Measurements from ENCODE around the gene GIMAP1. TPM values are rescaled to one million over a fixed set of nuclear protein-coding genes. Genes with fewer than 3 reads are reported as not detected.
"Not testable (repeated sequence)": the region's sequence is repeated elsewhere in the genome, so short reads cannot be mapped to it uniquely, and the experiment has no call there.

Gene GIMAP1
- total RNA-seq = 28.2 and 31.1 TPM in 2 replicates

DNA sequence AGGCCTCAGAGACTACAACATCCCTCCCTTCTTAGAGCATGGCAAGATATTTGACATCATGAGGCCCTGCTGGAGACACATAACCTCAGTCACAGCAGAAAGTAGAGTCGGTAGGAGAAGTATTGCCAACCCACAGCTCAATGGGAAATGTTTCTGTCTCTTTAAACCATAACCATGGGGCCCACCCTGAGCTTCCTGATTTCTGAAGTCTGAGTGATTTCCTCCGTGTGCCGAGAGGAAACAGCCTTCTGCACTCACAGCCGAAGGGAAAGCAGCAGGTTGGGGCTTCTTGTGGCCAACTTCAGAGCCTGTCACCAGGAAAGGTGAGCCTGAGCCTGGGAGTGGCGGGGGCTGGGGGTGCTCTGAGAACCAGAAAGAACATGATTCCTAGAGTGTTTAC is at the start of gene GIMAP1:
Gene GIMAP1 (plus strand): TSS at position 246 of the 400 bp plus-strand sequence. CDS start 2,435 bp downstream, outside the sequence.
- peak; percentile 89 for DNase-seq

DNA sequence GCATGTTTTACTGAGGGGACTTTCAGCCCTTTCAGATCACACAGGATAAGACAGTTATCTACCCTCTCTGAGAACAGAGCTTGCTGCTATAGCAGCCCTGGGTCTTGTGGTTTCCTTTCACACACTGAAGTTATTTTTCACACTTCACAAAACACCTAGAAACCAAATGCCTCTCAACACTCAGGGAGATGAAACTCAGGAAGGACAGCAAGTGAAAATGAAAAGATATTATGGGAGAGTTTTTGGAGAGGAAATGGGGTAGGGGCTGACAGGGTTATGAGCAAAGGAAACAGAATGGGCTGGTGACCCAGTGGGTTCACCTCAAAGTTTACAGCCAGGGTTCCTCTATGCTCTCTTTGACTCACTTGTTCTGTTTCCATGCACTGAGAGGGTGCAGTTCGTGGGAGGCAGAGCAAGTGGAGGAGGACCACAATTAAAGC is 47.9 kb upstream of the GIMAP1 start:
- DNase-seq = no peak

- no peak for DNase-seq
Measured at GRCh38 chr7:150668977-150669376, 47.4 kb upstream of the GIMAP1 start.

- not testable (repeated sequence) for DNase-seq
Measured at GRCh38 chr7:150671798-150672585, 44.4 kb upstream of the GIMAP1 start.

DNA sequence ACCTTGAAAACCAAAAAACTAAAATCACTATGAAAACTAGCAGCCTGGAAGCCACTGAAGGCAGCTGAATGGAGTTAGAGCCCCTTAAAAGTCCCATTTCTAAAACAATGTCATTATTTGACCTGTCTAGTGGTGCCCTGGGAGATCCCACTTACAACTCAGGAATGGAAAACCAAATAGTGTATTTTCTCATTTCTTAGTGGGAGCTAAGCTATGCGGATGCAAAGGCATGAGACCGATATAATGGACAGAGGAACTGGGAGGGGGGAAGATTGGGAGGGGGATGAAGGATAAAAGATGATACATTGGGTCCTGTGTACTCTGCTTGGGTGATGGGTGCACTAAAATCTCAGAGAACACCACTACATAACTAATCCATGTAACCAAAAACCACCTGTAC is 40.7 kb upstream of the GIMAP1 start:
- DNase-seq = peak; percentile 33

GRCh38 chr7:150676276-150676675 is 40.1 kb upstream of the GIMAP1 start:
- DNase-seq = peak; percentile 38

GRCh38 chr7:150676854-150677253 is 39.6 kb upstream of the GIMAP1 start:
- DNase-seq = peak; percentile 84

DNA sequence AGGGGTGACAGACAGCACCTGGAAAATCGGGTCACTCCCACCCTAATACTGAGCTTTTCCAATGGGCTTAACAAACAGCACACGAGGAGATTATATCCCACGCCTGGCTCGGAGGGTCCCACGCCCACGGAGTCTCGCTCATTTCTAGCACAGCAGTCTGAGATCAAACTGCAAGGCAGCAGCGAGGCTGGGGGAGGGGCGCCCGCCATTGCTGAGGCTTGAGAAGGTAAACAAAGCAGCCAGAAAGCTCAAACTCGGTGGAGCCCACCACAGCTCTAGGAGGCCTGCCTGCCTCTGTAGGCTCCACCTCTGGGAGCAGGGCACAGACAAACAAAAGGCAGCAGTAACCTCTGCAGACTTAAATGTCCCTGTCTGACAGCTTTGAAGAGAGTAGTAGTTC is 37.8 kb upstream of the GIMAP1 start:
- DNase-seq = not testable (repeated sequence)

GRCh38 chr7:150680364-150680763 is 36.0 kb upstream of the GIMAP1 start:
- not testable (repeated sequence) for DNase-seq

DNA sequence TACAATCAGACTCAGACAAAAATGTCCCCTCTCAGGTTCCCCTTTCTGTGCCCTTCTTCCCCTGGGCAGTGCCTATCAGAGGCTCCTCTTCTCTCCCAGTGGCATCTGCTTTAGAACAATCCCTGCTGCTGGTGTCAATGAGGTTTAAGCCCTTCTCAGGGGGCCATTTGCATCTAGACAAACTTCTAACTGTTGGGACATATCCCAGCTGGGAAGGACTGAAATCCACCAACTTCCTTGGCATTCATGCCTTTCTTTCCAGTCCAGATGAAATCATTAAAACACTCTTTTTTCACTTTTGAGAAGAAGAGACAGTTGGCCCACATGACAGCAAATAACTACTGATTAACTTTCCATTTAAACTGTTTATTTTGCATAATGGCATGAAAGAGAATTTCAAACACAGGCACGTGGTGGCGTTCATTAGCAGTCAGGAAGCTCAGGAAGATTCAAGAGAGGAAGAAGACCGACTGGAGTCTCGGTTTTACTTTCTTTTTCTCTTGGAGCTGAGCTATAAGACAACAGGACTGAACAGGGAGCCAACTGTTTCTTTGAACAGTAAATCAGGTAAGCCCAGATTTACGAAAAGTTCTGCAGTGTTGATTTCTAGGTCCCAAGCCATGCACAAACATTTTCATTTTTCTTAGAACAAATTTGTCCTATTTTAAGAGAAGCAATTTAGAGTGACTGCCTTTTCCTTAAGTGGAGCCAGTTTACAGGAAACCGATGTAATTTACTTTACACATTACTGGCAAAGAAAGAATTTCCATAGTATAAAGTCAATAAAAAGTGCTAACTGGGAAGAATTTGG is 31.0 kb upstream of the GIMAP1 start, which contains the start of gene GIMAP2:
Gene GIMAP2 (plus strand): TSS at position 488 of the 811 bp plus-strand sequence. CDS start 1,354 bp downstream, outside the sequence.
- peak; percentile 76 for DNase-seq

DNA sequence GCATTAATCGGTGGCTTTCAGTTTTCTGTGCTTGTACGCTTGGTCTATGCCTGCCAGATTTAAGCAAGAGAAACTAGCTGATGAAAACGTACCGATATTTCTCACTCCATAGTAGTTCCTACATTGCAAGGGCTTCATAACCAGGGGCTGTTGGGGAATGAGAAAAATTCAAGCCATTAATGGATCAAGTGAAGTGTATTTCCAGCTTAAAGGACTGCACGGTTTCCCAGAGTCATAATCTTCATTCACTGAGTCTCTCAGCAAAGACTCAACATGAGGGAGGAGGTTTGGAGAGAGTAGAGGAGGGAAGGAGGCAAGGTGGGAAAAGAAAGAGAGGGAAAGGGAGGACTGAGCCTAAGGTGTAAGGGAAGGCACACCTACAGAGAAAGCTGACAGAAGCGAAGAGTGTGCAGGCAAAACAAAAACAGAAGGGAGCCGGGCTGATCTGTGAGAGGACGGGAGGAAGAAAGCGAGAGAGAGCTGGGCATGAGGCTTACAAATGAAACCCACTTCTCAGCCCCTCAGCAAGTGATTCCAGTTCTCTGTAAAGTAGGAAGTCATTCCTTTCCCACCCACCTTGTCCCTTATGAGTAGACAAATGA is 30.3 kb upstream of the GIMAP1 start:
- peak; percentile 40 for DNase-seq

DNA sequence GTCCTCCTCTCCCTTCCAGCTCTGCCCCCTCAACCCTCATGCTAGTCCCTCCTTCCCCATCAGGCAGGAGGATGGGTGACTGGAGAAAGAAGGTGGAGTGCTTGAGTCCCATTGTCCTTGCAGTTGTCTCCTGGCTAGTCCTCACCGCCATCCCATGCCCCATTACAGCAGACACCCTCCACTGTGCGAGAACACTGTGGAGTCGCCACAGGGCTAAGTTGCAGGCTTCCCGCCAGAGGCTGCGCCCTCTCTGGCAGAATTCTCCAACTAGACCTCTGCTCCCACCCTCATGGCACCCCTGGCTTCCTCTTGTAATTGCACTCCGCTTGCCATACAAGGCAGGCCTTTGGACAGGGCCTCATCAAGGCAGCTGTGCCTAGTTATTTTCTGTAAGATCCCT is 27.8 kb upstream of the GIMAP1 start:
- no peak for DNase-seq

GRCh38 chr7:150695654-150696053 is 20.8 kb upstream of the GIMAP1 start:
- DNase-seq = no peak

GRCh38 chr7:150703209-150703608 is 13.2 kb upstream of the GIMAP1 start:
- no peak for DNase-seq

DNA sequence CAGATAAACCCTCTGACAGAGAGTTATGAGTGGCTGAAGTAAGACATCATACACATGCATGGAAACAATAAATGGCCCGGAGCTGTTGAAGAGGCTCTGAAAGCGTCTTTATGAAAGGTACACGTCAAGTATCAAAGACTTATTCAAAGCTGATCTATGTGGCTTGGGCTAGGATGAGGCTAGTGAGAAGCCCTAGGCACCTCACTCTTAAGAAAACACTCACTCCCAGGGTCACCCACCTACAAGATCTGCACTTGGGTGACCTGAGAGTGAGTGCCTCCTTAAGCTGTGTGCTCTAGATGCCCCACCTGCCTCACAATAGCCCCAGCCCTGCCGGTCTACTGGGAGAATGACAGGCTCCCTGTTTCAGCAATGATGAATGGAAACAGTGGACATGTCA is 1.1 kb upstream of the GIMAP1 start:
- DNase-seq = peak; percentile 20

GRCh38 chr7:150715738-150716137 is 675 bp upstream of the GIMAP1 start:
- DNase-seq = peak; percentile 19

- no peak for DNase-seq
Measured at GRCh38 chr7:150716939-150717338, 526 bp downstream of the GIMAP1 start.

GRCh38 chr7:150717814-150718420 is 1.5 kb downstream of the GIMAP1 start:
- peak; percentile 42 for DNase-seq

DNA sequence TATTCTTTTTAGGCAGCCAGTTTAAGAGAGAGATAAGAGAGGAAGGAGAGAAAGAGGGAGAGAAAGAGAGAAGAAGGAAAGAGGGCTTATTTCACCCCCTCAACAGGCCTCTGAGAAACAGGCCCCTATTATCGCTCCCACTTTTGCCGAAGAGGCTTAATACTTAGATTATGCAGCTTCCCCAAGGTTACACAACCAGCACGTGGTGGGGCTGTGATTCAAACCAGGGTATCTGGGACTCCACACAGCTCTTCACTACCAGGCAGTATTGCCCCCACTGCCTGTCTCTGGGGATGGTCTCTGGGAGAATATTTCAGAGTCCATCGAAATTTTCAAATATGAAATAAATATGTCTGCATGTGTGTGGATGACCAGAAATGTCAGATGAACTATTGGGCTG is 3.0 kb downstream of the GIMAP1 start:
- DNase-seq = no peak

DNA sequence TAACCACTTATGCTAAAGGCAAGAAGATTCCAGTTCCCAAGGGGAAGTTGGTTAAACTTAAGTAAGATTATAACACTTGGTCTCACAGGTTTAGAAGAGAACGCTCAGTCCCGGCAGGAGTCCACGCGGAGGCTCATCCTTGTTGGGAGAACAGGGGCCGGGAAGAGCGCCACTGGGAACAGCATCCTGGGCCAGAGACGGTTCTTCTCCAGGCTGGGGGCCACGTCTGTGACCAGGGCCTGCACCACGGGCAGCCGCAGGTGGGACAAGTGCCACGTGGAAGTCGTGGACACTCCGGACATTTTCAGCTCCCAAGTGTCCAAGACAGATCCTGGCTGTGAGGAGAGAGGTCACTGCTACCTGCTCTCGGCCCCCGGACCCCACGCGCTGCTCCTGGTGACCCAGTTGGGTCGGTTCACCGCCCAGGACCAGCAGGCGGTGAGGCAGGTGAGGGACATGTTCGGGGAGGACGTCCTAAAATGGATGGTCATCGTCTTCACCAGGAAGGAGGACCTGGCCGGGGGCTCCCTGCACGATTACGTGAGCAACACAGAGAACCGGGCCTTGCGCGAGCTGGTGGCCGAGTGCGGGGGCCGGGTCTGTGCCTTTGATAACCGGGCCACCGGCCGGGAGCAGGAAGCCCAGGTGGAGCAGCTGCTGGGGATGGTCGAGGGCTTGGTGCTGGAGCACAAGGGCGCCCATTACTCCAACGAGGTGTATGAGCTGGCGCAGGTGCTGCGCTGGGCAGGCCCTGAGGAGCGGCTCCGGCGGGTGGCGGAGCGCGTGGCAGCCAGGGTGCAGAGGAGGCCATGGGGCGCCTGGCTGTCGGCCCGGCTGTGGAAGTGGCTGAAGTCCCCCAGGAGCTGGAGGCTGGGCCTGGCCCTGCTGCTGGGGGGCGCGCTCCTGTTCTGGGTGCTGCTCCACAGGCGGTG is 3.8 kb downstream of the GIMAP1 start:
- no peak for DNase-seq

GRCh38 chr7:150721970-150722373 is 5.6 kb downstream of the GIMAP1 start:
- peak; percentile 39 for DNase-seq

All from dermis blood vessel endothelial cell (primary cell).